ENCODE measurements around the gene ARID1A. TPM values are rescaled to one million over a fixed set of nuclear protein-coding genes. Genes with fewer than 3 reads are reported as not detected.

The ARID1A gene
- total RNA-seq, 4 donors from 2014 or later: 16.7 to 119 (median 41.2) TPM

DNA sequence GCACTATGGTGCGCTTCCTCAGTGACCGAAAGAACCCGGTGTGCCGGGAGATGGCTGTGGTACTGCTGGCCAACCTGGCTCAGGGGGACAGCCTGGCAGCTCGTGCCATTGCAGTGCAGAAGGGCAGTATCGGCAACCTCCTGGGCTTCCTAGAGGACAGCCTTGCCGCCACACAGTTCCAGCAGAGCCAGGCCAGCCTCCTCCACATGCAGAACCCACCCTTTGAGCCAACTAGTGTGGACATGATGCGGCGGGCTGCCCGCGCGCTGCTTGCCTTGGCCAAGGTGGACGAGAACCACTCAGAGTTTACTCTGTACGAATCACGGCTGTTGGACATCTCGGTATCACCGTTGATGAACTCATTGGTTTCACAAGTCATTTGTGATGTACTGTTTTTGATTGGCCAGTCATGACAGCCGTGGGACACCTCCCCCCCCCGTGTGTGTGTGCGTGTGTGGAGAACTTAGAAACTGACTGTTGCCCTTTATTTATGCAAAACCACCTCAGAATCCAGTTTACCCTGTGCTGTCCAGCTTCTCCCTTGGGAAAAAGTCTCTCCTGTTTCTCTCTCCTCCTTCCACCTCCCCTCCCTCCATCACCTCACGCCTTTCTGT, 84.6 kb downstream of the ARID1A start:
- no peaks in the 10 kb centered on the region for H3K9me3 ChIP-seq
- DNase-seq: no peak
- no peak for TF ChIP-seq POLR2A (IDR thresholded peaks at IDR 0.05)
- TF ChIP-seq, protein P1, sequence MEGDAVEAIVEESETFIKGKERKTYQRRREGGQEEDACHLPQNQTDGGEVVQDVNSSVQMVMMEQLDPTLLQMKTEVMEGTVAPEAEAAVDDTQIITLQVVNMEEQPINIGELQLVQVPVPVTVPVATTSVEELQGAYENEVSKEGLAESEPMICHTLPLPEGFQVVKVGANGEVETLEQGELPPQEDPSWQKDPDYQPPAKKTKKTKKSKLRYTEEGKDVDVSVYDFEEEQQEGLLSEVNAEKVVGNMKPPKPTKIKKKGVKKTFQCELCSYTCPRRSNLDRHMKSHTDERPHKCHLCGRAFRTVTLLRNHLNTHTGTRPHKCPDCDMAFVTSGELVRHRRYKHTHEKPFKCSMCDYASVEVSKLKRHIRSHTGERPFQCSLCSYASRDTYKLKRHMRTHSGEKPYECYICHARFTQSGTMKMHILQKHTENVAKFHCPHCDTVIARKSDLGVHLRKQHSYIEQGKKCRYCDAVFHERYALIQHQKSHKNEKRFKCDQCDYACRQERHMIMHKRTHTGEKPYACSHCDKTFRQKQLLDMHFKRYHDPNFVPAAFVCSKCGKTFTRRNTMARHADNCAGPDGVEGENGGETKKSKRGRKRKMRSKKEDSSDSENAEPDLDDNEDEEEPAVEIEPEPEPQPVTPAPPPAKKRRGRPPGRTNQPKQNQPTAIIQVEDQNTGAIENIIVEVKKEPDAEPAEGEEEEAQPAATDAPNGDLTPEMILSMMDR (IDR thresholded peaks at IDR 0.05): no peak
- H3K4me1 ChIP-seq: no peaks in the 10 kb centered on the region
- intact Hi-C loops (cut with DNase I; ENCODE audit: low total_unique reads): loop anchor here (10.0 kb wide), 1 partner anchor 276 kb away; no protein-coding TSS in a partner anchor
- no peak overlapping the region for H3K27ac ChIP-seq
- no peaks in the 10 kb centered on the region for H3K27me3 ChIP-seq
- H3K36me3 ChIP-seq: no peaks in the 10 kb centered on the region
- no peak overlapping the region for H3K4me3 ChIP-seq

DNA sequence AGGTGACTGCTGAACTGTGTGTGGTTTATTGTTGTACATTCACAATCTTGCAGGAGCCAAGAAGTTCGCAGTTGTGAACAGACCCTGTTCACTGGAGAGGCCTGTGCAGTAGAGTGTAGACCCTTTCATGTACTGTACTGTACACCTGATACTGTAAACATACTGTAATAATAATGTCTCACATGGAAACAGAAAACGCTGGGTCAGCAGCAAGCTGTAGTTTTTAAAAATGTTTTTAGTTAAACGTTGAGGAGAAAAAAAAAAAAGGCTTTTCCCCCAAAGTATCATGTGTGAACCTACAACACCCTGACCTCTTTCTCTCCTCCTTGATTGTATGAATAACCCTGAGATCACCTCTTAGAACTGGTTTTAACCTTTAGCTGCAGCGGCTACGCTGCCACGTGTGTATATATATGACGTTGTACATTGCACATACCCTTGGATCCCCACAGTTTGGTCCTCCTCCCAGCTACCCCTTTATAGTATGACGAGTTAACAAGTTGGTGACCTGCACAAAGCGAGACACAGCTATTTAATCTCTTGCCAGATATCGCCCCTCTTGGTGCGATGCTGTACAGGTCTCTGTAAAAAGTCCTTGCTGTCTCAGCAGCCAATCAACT, 85.5 kb downstream of the ARID1A start:
- H3K27me3 ChIP-seq: no peaks in the 10 kb centered on the region
- intact Hi-C loops (cut with DNase I; ENCODE audit: low total_unique reads): loop anchor here (10.0 kb wide), 1 partner anchor 277 kb away; no protein-coding TSS in a partner anchor
- no peaks in the 10 kb centered on the region for H3K9me3 ChIP-seq
- peaks cover 2 to 5% of the 10 kb centered on the region in 2 donors for H3K4me1 ChIP-seq
- no peak for DNase-seq
- TF ChIP-seq, protein P1 (IDR thresholded peaks at IDR 0.05): no peak
- TF ChIP-seq POLR2A (IDR thresholded peaks at IDR 0.05): no peak
- no peaks in the 10 kb centered on the region for H3K36me3 ChIP-seq
- H3K27ac ChIP-seq: no peak overlapping the region
- no peak overlapping the region for H3K4me3 ChIP-seq

DNA sequence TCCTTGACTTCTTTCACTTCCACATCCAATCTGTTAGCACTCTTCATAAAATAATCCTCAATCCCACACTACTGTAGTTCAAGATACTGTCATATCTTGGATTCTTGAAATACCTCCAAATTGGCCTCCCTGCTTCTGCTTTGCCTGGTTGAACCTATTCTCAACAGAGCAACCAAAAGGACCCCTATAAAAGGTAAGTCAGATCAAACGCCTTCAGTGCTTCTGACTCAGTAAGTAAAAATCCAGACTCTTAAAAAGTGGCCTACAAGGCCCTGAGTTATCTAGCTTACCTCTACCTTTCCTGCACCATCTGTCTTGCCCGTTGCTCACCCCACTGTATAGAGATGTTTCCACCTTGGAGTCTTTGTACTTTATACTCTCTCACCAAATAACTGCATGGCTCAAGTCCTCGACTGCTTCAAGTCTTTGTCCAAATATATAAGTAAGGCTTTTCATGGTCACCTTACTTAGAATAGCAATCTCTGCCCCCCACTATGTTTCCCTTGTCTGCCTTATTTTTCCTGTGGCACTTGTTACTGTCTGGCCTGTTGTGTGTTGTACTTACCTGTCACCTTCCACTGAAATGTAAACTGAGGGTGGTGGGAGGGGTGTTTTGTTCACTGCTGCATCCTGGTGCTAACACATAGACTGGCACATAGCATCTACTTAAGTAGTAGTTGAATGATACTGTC, 86.9 kb downstream of the ARID1A start:
- DNase-seq: no peak
- peaks cover 5 to 6% of the 10 kb centered on the region in 2 donors for H3K4me1 ChIP-seq
- H3K4me3 ChIP-seq: no peak overlapping the region
- H3K9me3 ChIP-seq: no peaks in the 10 kb centered on the region
- H3K27ac ChIP-seq: no peak overlapping the region
- no peaks in the 10 kb centered on the region for H3K36me3 ChIP-seq
- TF ChIP-seq, protein P1 (IDR thresholded peaks at IDR 0.05): no peak
- TF ChIP-seq POLR2A (IDR thresholded peaks at IDR 0.05): no peak
- intact Hi-C loops (cut with DNase I; ENCODE audit: low total_unique reads): loop anchor here (10.0 kb wide), 1 partner anchor 278 kb away; no protein-coding TSS in a partner anchor
- no peaks in the 10 kb centered on the region for H3K27me3 ChIP-seq

DNA sequence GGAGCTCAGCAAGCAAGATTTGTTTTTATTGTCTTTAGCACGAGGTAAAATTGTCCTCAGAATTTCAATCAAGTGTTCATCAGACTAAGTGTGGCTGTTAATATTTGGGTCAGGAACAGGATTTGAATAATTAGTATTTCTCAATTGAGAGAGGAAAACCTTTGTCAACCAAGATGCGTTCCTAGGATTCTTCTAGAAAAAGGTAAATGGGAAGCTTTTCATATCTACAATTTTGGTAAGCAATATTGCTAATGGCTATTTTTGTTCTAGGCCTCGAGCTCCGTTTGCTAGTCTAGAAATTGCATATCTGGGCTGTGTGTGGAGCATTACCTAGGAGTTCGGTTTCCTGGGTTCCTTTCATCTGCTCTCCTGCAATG, 87.8 kb downstream of the ARID1A start:
- no peak for DNase-seq
- H3K9me3 ChIP-seq: no peaks in the 10 kb centered on the region
- no peaks in the 10 kb centered on the region for H3K36me3 ChIP-seq
- intact Hi-C loops (cut with DNase I; ENCODE audit: low total_unique reads): loop anchor here (10.0 kb wide), 1 partner anchor 279 kb away; no protein-coding TSS in a partner anchor
- TF ChIP-seq, protein P1 (IDR thresholded peaks at IDR 0.05): no peak
- no peak for TF ChIP-seq POLR2A (IDR thresholded peaks at IDR 0.05)
- peaks cover 5 to 6% of the 10 kb centered on the region in 2 donors for H3K4me1 ChIP-seq
- H3K27me3 ChIP-seq: no peaks in the 10 kb centered on the region
- peak overlapping the region; percentile 99 to 100 for H3K27ac ChIP-seq
- no peak overlapping the region for H3K4me3 ChIP-seq

Data from uterus (tissue), 4 donors.